ENCODE data around the gene CD37. TPM values are rescaled to one million over a fixed set of nuclear protein-coding genes. Genes with fewer than 3 reads are reported as not detected.
A peak's percentile ranks its signal among the peaks of the same experiment; 100 is the strongest.

The CD37 gene
- total and polyA plus RNA-seq, 8 donors, result 0.35 to 23.1 (median 2.0) TPM

- no peak for DNase-seq
- ATAC-seq, result no peak
- no peak overlapping the region for H3K27ac ChIP-seq
- no peak for TF ChIP-seq CTCF (IDR thresholded peaks at IDR 0.05)
- FAIRE-seq, result no peak
- H3K27me3 ChIP-seq, result no peaks in the 10 kb centered on the region
- no peaks in the 10 kb centered on the region for H3K4me1 ChIP-seq
- no peak overlapping the region for H3K4me3 ChIP-seq
- intact Hi-C loops (cut with DNase I), result no loop called here
- 90 to 93% methylated on average over 5 of the region's 5 CpGs for WGBS, 2 donors
- H3K9me3 ChIP-seq, result no peaks in the 10 kb centered on the region
- H3K36me3 ChIP-seq, result no peaks in the 10 kb centered on the region
Observed at GRCh38 chr19:49382639-49383038, 47.4 kb downstream of the CD37 start.

- intact Hi-C loops (cut with DNase I), result no loop called here
- DNase-seq (no peak), ATAC-seq (no peak), FAIRE-seq (no peak)
- Histone ChIP-seq H3K36me3 (no peaks in the 10 kb centered on the region), H3K27me3 (no peaks in the 10 kb centered on the region), H3K4me1 (no peaks in the 10 kb centered on the region), H3K4me3 (no peak overlapping the region), H3K9me3 (no peaks in the 10 kb centered on the region), H3K27ac (no peak overlapping the region)
- TF ChIP-seq CTCF (IDR thresholded peaks at IDR 0.05), result no peak
- WGBS, 2 donors, result 38 to 58% methylated on average over 1 of the region's 1 CpG
Observed at GRCh38 chr19:49383599-49383998, 48.4 kb downstream of the CD37 start.

- DNase-seq (peak; percentile 81 to 98 (median 90)), ATAC-seq (peak; percentile 42 to 71 (median 53)), FAIRE-seq (no peak)
- intact Hi-C loops (cut with DNase I), result no loop called here
- no peak within 1 kb of the TSS for H3K27ac ChIP-seq
- peak within 1 kb of the TSS in 2 of 4 donors; percentile 22 for H3K4me3 ChIP-seq
- peaks cover 3 to 5% (median 5%) of the 10 kb centered on the region in 3 donors for H3K4me1 ChIP-seq
- H3K9me3 ChIP-seq, result no peaks in the 10 kb centered on the region
- no peaks in the 10 kb centered on the region for H3K36me3 ChIP-seq
- no peak for TF ChIP-seq CTCF (IDR thresholded peaks at IDR 0.05)
- whole genome bisulfite sequencing, 2 donors, result 45 to 46% methylated on average over 39 to 40 of the region's 40 CpGs
- no peaks in the 10 kb centered on the region for H3K27me3 ChIP-seq
Observed at GRCh38 chr19:49387936-49388372, 52.7 kb downstream of the CD37 start, which contains the start of gene KASH5. Gene KASH5, plus strand, starts transcription at chr19:49388249. Its CDS starts 2,635 bp downstream, at chr19:49390884.

DNA sequence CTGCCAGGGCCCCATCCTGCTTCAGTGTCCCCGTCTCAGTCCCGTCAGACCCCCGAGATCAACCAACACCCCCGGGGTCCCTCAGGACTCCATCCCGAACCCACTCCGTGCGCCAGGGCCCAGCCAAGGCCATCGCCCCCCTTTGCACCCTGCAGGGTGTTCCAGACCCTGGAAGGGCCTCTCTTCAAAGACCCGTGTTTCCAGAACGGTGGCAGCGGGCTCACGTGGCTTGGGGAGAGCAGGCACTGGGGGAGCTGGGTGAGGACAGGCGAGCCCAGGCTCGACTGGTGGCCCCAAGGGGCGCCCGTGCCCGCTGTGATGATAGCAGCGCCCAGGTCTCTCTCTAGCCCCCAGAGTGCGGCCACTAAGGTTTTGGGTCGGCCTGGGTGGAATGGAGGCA lies 54.2 kb downstream of the CD37 start:
- 89 to 97% methylated on average over 20 of the region's 20 CpGs for WGBS, 2 donors
- H3K27ac ChIP-seq, result peak overlapping the region in 1 of 4 donors; percentile 80

More for the DNA sequence above, 54.2 kb downstream of the CD37 start:
- Histone ChIP-seq H3K9me3 (no peaks in the 10 kb centered on the region), H3K4me3 (no peak overlapping the region), H3K4me1 (peaks cover 3 to 5% (median 5%) of the 10 kb centered on the region in 3 donors), H3K27me3 (no peaks in the 10 kb centered on the region), H3K36me3 (no peaks in the 10 kb centered on the region)
- intact Hi-C loops (cut with DNase I), result no loop called here
- no peak for ATAC-seq
- no peak for FAIRE-seq
- peak in 2 of 6 donors; percentile 28 to 47 for DNase-seq
- no peak for TF ChIP-seq CTCF (IDR thresholded peaks at IDR 0.05)

Small RNAs within 50 kb of the gene (microRNA-seq; reads per million reads assigned to microRNA genes)
- gene MIR4324, result 0 reads per million in 2 donors

Other genes starting within 250 kb of the CD37 start
- 100 to 1,000 TPM in 5 of 6 donors, 10 to 100 TPM in 1; 87.9 to 205 (median 136) TPM for gene SNRNP70, start 250.0 kb upstream of the CD37 start, total RNA-seq
- 100 to 1,000 TPM; 799 to 883 TPM for gene SNRNP70, start 250.0 kb upstream of the CD37 start, polyA plus RNA-seq
- 1 to 10 TPM; 4.7 to 6.5 (median 4.9) TPM for gene LIN7B, start 221.0 kb upstream of the CD37 start, total RNA-seq
- gene LIN7B, start 221.0 kb upstream of the CD37 start, polyA plus RNA-seq, result 10 to 100 TPM; 19.1 to 20.7 TPM
- gene C19orf73, start 216.3 kb upstream of the CD37 start, total RNA-seq, result 1 to 10 TPM; 1.4 to 2.1 (median 1.6) TPM
- gene C19orf73, start 216.3 kb upstream of the CD37 start, polyA plus RNA-seq, result 1 to 10 TPM; 4.9 to 9.8 TPM
- 1 to 10 TPM; 4.1 to 8.0 (median 6.0) TPM for gene PPFIA3, start 215.9 kb upstream of the CD37 start, total RNA-seq
- gene PPFIA3, start 215.9 kb upstream of the CD37 start, polyA plus RNA-seq, result 10 to 100 TPM; 27.4 to 39.7 TPM
- under 1 TPM in 5 of 6 donors, not detected in 1; 0.09 to 0.79 (median 0.25) TPM for gene HRC, start 180.0 kb upstream of the CD37 start, total RNA-seq
- under 1 TPM; 0.53 to 0.61 TPM for gene HRC, start 180.0 kb upstream of the CD37 start, polyA plus RNA-seq
- 10 to 100 TPM; 11.8 to 29.7 (median 15.2) TPM for gene TRPM4, start 177.6 kb upstream of the CD37 start, total RNA-seq
- gene TRPM4, start 177.6 kb upstream of the CD37 start, polyA plus RNA-seq, result 10 to 100 TPM; 19.2 to 47.1 TPM
- gene SLC6A16, start 10.2 kb upstream of the CD37 start, total RNA-seq, result 1 to 10 TPM; 1.5 to 4.1 (median 2.7) TPM
- 1 to 10 TPM; 4.5 to 5.9 TPM for gene SLC6A16, start 10.2 kb upstream of the CD37 start, polyA plus RNA-seq
- gene TEAD2, start 27.0 kb downstream of the CD37 start, total RNA-seq, result 10 to 100 TPM; 10.5 to 30.6 (median 12.6) TPM
- 10 to 100 TPM; 16.0 to 16.8 TPM for gene TEAD2, start 27.0 kb downstream of the CD37 start, polyA plus RNA-seq
- 1 to 10 TPM in 1 of 6 donors, under 1 TPM in 3, not detected in 2; 0.41 to 1.3 (median 0.53) TPM for gene DKKL1, start 28.5 kb downstream of the CD37 start, total RNA-seq
- under 1 TPM in 1 of 2 donors, not detected in 1; 0.12 TPM for gene DKKL1, start 28.5 kb downstream of the CD37 start, polyA plus RNA-seq
- gene KASH5, start 52.8 kb downstream of the CD37 start, total RNA-seq, result 1 to 10 TPM; 1.3 to 3.3 (median 2.7) TPM
- 1 to 10 TPM; 1.2 to 1.7 TPM for gene KASH5, start 52.8 kb downstream of the CD37 start, polyA plus RNA-seq
- gene PTH2, start 88.0 kb downstream of the CD37 start, total RNA-seq, result not detected
- not detected for gene PTH2, start 88.0 kb downstream of the CD37 start, polyA plus RNA-seq
- gene GFY, start 90.0 kb downstream of the CD37 start, total RNA-seq, result not detected
- gene GFY, start 90.0 kb downstream of the CD37 start, polyA plus RNA-seq, result not detected
- under 1 TPM in 5 of 6 donors, not detected in 1; 0.13 to 0.53 (median 0.40) TPM for gene SLC17A7, start 106.1 kb downstream of the CD37 start, total RNA-seq
- under 1 TPM; 0.30 to 0.31 TPM for gene SLC17A7, start 106.1 kb downstream of the CD37 start, polyA plus RNA-seq
- gene PIH1D1, start 116.4 kb downstream of the CD37 start, total RNA-seq, result 10 to 100 TPM; 34.2 to 49.1 (median 37.2) TPM
- gene PIH1D1, start 116.4 kb downstream of the CD37 start, polyA plus RNA-seq, result 100 to 1,000 TPM in 1 of 2 donors, 10 to 100 TPM in 1; 82.5 to 110 TPM
- 10 to 100 TPM; 16.1 to 22.9 (median 19.8) TPM for gene ALDH16A1, start 117.8 kb downstream of the CD37 start, total RNA-seq
- 10 to 100 TPM; 72.4 to 89.3 TPM for gene ALDH16A1, start 117.8 kb downstream of the CD37 start, polyA plus RNA-seq
- 1 to 10 TPM in 5 of 6 donors, under 1 TPM in 1; 0.79 to 3.7 (median 1.8) TPM for gene FLT3LG, start 138.8 kb downstream of the CD37 start, total RNA-seq
- gene FLT3LG, start 138.8 kb downstream of the CD37 start, polyA plus RNA-seq, result 1 to 10 TPM; 7.1 to 8.4 TPM
- gene RPL13A, start 152.2 kb downstream of the CD37 start, total RNA-seq, result 1,000 to 10,000 TPM; 1,459 to 2,866 (median 2,217) TPM
- 1,000 to 10,000 TPM; 1,585 to 1,842 TPM for gene RPL13A, start 152.2 kb downstream of the CD37 start, polyA plus RNA-seq
- 1,000 to 10,000 TPM in 4 of 6 donors, 100 to 1,000 TPM in 2; 765 to 1,427 (median 1,126) TPM for gene RPS11, start 161.0 kb downstream of the CD37 start, total RNA-seq
- 1,000 to 10,000 TPM; 2,346 to 2,426 TPM for gene RPS11, start 161.0 kb downstream of the CD37 start, polyA plus RNA-seq
- gene FCGRT, start 177.3 kb downstream of the CD37 start, total RNA-seq, result 100 to 1,000 TPM in 1 of 6 donors, 10 to 100 TPM in 5; 48.4 to 105 (median 66.3) TPM
- 10 to 100 TPM; 74.5 to 87.8 TPM for gene FCGRT, start 177.3 kb downstream of the CD37 start, polyA plus RNA-seq
- 10 to 100 TPM in 1 of 6 donors, 1 to 10 TPM in 5; 1.6 to 16.5 (median 4.8) TPM for gene RCN3, start 192.6 kb downstream of the CD37 start, total RNA-seq
- 10 to 100 TPM; 38.7 to 41.5 TPM for gene RCN3, start 192.6 kb downstream of the CD37 start, polyA plus RNA-seq
- 10 to 100 TPM; 40.5 to 76.3 (median 52.1) TPM for gene NOSIP, start 245.2 kb downstream of the CD37 start, total RNA-seq
- gene NOSIP, start 245.2 kb downstream of the CD37 start, polyA plus RNA-seq, result 100 to 1,000 TPM; 120 to 148 TPM
- gene PRRG2, start 245.9 kb downstream of the CD37 start, total RNA-seq, result 1 to 10 TPM; 6.5 to 8.9 (median 8.3) TPM
- 10 to 100 TPM; 11.6 to 15.9 TPM for gene PRRG2, start 245.9 kb downstream of the CD37 start, polyA plus RNA-seq

Data from pancreas (tissue), 10 donors.